Upper lobe of right lung (tissue), 1 donor: ENCODE measurements around the gene CLDN2. TPM values are rescaled to one million over a fixed set of nuclear protein-coding genes. Genes with fewer than 3 reads are reported as not detected.
A peak's percentile ranks its signal among the peaks of the same experiment; 100 is the strongest.

Source experiments
- ATAC-seq: fragments of 200-7000 bp; cut with Tn5 transposase; one replicate; pipeline ENCODE4 v1.9.1; 2020; ENCODE audit warnings: mild to moderate bottlenecking, moderate library complexity
- DNase-seq: peaks from one replicate; pipeline ENCODE4 v3.0.0-alpha.2; 2020
- H3K27ac ChIP-seq: fragments of 200-600 bp; one replicate; pipeline ENCODE4 v1.8.0; 2022
- H3K27me3 ChIP-seq: fragments of 200-600 bp; one replicate; pipeline ENCODE4 v1.8.0; 2022; ENCODE audit warnings: mild to moderate bottlenecking
- H3K36me3 ChIP-seq: fragments of 200-600 bp; one replicate; pipeline ENCODE4 v1.8.0; 2022
- H3K4me1 ChIP-seq: fragments of 200-600 bp; one replicate; pipeline ENCODE4 v1.8.0; 2022
- H3K4me3 ChIP-seq: fragments of 200-600 bp; one replicate; pipeline ENCODE4 v1.8.0; 2022; ENCODE audit warnings: mild to moderate bottlenecking
- H3K9me3 ChIP-seq: fragments of 200-600 bp; one replicate; pipeline ENCODE4 v1.8.0; 2022
- intact Hi-C: fragments of 100-400 bp; cut with DNase I; formaldehyde crosslinking; loops from one replicate; pipeline ENCODE4 v1.11.0; 2022
- total RNA-seq: library from RNA; stranded (reverse); fragmentation: NEBNext Ultra II Directional; extraction: Animal tissue kit (Norgen Biotek cat#: 25700); gene quantifications from one replicate; pipeline ENCODE4 v1.2.1, GENCODE V29; 2021
- TF ChIP-seq, protein P1 (sequence below): fragments of 200-600 bp; IDR thresholded peaks from one replicate; pipeline ENCODE4 v1.8.0; 2022; ENCODE audit warnings: antibody characterized with exemption
- donor health status: DM: no; HTN: yes; CAD: no; lungs with severe emphysema.

CLDN2 gene
- total RNA-seq, 1 donor from 2014 or later, result 0.61 TPM

DNA sequence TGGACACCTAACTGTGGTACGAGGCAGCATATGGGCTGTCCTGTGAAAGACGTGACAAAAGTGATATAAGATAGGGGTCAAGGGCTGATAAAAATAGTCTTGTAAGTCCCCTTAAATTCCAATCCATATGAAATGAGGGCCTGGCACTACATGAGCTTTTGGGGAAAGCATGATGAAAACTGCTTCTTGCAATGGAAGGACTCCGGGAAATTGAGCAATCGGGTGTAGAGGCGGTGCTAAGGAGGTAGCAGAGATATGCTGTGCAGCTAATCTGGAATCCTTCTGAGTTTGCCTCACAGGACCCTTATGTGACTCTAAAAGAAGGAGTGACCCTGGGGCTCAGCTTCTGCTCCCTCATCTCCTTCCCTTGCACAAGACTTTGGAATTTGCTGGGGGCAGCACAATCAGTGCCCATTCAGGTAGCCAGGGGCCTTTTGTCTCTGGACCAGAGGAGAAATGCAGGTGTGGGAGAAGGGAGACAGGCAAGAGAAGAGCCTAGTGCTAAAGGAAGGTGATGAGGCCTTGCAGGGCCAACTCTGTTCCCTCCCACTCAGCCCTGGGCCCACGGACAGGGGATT lies 12.8 kb downstream of the CLDN2 start:
- Histone ChIP-seq H3K4me3 (no peak overlapping the region), H3K27ac (no peak overlapping the region), H3K4me1 (peaks cover 7% of the 10 kb centered on the region), H3K9me3 (no peaks in the 10 kb centered on the region), H3K27me3 (no peaks in the 10 kb centered on the region), H3K36me3 (no peaks in the 10 kb centered on the region)
- TF ChIP-seq, protein P1, sequence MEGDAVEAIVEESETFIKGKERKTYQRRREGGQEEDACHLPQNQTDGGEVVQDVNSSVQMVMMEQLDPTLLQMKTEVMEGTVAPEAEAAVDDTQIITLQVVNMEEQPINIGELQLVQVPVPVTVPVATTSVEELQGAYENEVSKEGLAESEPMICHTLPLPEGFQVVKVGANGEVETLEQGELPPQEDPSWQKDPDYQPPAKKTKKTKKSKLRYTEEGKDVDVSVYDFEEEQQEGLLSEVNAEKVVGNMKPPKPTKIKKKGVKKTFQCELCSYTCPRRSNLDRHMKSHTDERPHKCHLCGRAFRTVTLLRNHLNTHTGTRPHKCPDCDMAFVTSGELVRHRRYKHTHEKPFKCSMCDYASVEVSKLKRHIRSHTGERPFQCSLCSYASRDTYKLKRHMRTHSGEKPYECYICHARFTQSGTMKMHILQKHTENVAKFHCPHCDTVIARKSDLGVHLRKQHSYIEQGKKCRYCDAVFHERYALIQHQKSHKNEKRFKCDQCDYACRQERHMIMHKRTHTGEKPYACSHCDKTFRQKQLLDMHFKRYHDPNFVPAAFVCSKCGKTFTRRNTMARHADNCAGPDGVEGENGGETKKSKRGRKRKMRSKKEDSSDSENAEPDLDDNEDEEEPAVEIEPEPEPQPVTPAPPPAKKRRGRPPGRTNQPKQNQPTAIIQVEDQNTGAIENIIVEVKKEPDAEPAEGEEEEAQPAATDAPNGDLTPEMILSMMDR, result no peak
- intact Hi-C loops, result no loop called here
- ATAC-seq, result peak; percentile 62
- DNase-seq, result no peak

DNA sequence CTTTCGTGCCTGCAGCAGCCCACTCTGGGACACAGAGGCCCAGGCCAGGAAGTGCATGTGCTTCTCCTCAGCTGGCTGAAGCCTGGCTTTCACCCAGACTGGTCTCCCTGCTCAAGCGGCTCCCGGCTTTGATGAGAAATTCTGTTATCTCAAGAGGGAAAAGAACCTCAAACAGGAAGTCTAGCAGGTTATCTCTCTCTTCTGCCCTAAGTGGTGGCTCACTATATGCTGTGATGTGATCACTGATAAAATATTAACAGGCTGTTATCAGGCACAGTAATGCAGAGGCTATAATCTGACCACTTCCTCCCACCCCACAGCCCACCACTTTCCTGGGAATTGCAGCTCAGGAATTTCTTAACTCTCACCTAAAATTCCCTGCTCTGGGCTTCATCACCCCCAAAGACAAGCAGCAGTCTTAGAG lies 13.3 kb downstream of the CLDN2 start:
- Histone ChIP-seq H3K9me3 (no peaks in the 10 kb centered on the region), H3K4me3 (no peak overlapping the region), H3K27ac (no peak overlapping the region), H3K36me3 (no peaks in the 10 kb centered on the region), H3K4me1 (peaks cover 7% of the 10 kb centered on the region), H3K27me3 (no peaks in the 10 kb centered on the region)
- DNase-seq (peak; percentile 65), ATAC-seq (peak; percentile 69)
- intact Hi-C loops, result no loop called here
- TF ChIP-seq, protein P1, result no peak

DNA sequence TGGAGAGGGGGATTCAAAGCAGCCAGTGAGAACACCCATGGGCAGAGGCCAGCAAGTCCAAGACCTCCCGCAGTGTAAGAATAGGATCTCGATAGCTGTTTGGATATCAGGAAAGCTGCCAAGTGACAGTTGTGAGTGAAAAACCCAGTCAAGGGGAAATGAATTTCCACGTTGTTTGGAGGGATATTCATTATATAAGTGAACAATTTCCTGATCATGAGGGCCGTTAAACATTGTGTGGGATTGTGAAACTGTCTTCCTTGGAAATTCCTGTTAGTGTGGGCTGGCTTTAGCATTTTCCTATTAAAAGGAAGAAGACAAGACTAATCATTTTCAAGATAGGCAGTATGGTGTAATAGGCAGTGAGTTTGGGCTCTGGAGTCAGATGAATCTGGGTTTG lies 15.0 kb downstream of the CLDN2 start:
- no peak for DNase-seq
- H3K27ac ChIP-seq, result no peak overlapping the region

DNA sequence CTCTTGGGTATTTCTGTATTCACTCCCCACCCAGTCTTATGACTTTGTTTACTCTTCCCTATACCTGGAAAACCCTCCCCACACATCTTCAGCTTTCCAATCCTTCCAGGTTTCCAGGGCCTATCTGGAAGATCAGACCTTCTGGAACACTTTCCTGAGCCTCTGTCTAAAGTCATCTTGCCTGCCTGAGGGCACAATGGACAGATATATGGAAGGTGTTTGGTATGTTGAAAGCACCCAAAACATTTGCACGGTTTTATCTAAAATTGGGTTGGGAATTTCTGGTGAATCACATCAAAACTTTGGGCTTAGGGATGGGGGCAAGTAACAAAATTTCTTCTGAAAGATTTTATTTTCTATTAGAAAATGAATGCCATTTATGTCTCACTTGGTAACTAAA lies 16.0 kb downstream of the CLDN2 start:
- Histone ChIP-seq H3K36me3 (no peaks in the 10 kb centered on the region), H3K9me3 (no peaks in the 10 kb centered on the region), H3K27me3 (no peaks in the 10 kb centered on the region), H3K27ac (no peak overlapping the region), H3K4me1 (peaks cover 7% of the 10 kb centered on the region), H3K4me3 (no peak overlapping the region)
- DNase-seq (no peak), ATAC-seq (no peak)
- TF ChIP-seq, protein P1, result no peak
- intact Hi-C loops, result no loop called here

More for the DNA sequence above, 15.0 kb downstream of the CLDN2 start:
- H3K4me1 ChIP-seq, result peaks cover 7% of the 10 kb centered on the region
- H3K27me3 ChIP-seq, result no peaks in the 10 kb centered on the region
- ATAC-seq, result no peak
- no peak overlapping the region for H3K4me3 ChIP-seq
- H3K9me3 ChIP-seq, result no peaks in the 10 kb centered on the region
- TF ChIP-seq, protein P1, result no peak
- H3K36me3 ChIP-seq, result no peaks in the 10 kb centered on the region
- intact Hi-C loops, result no loop called here

DNA sequence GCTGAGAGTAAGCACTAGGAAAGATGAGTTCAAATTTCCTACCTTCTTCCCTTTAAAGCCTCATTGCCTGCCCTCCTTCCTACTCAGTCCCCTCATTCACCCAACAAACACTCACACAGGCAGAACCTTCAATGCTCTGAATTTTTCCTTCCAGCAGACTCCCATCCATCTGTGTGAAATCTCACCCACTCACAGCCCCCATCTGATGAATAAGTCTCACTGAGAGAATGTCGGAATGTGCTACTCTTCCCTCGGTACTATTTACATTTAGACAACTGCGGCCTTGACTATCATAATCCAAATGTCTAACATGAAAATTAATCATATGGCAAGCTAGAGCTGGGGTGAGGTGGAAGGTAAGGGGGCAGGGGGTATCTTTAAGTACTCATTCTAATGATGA lies 19.4 kb downstream of the CLDN2 start:
- DNase-seq, result no peak
- H3K36me3 ChIP-seq, result no peaks in the 10 kb centered on the region
- H3K4me1 ChIP-seq, result no peaks in the 10 kb centered on the region
- no peak for ATAC-seq
- H3K27ac ChIP-seq, result no peak overlapping the region
- H3K4me3 ChIP-seq, result no peak overlapping the region
- intact Hi-C loops, result no loop called here
- H3K9me3 ChIP-seq, result no peaks in the 10 kb centered on the region
- TF ChIP-seq, protein P1, result no peak
- H3K27me3 ChIP-seq, result no peaks in the 10 kb centered on the region

DNA sequence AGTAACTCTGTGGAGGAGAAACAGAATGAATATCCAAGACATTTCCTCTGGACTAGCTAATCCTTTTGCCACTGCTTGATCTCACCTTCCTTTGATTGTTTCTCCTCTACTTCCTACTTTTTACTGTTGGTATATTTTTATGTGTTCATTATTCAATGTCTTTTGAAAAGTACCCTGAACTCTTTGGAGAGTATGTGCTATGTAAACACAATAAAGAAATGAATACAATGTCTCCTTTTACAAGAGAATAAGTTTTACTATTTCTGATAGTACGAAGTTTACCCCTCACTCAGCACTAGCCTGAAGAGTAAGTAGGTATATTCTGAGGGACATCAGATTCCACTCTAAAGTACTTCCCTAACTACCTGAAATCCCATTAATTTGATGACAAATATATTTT lies 19.9 kb downstream of the CLDN2 start:
- Histone ChIP-seq H3K9me3 (no peaks in the 10 kb centered on the region), H3K4me3 (no peak overlapping the region), H3K27me3 (no peaks in the 10 kb centered on the region), H3K27ac (no peak overlapping the region), H3K4me1 (no peaks in the 10 kb centered on the region), H3K36me3 (no peaks in the 10 kb centered on the region)
- DNase-seq (no peak), ATAC-seq (no peak)
- TF ChIP-seq, protein P1, result no peak
- intact Hi-C loops, result no loop called here
